ENCODE data around the gene FNDC1. TPM values are rescaled to one million over a fixed set of nuclear protein-coding genes. Genes with fewer than 3 reads are reported as not detected.

The FNDC1 gene
- total and polyA plus RNA-seq, 10 of the 15 experiments (the other 5 are each of a cell fraction or from before 2014, with no cell fraction given), result not detected

DNA sequence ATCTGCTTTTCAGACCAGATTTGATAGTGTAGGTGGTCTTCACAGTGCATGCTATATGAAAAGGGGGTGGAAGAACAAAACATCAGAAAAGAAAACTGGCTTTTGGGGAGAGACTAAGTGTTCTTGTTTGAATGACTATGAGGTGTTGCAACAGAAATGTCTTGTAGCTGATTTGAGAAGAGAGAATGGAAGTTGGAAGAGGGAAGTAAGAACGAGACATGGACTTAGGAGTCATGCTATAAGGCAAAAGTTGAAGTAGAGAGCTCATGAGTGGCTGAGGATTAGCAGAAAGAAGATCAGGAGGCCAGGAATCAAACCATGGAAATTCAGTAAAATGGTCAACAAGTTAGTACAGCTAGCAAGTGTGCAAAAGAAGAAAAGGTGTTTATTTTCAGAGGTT, 32.1 kb downstream of the FNDC1 start:
- ChIA-PET RAD21 (ENCODE audit: unreplicated experiment) (no interaction called here), SMC1A (ENCODE audit: uncharacterized antibody, unreplicated experiment) (no interaction called here), POLR2A (no interaction called here), CTCF (interaction anchor here (1.0 kb wide), 1 partner anchor 453 kb away, joined by 3 read pairs; no protein-coding TSS in a partner anchor)
- no peak for TF ChIP-seq HCFC1 (IDR thresholded peaks at IDR 0.05; ENCODE audit: low read length)
- TF ChIP-seq RELA (IDR thresholded peaks at IDR 0.05; ENCODE audit: borderline replicate concordance, partially characterized antibody), result no peak
- no peak for TF ChIP-seq FOXM1 (IDR thresholded peaks at IDR 0.05; ENCODE audit: low read depth, low read length)
- no peak for TF ChIP-seq ATF7 (IDR thresholded peaks at IDR 0.05; ENCODE audit: low read depth)
- no peak for DNase-seq (ENCODE audit: low read depth, low spot score)
- H3K9ac ChIP-seq (ENCODE audit: control insufficient read depth, insufficient read depth, low read length), result no peak overlapping the region
- peaks cover 2 to 3% of the 10 kb centered on the region in 2 experiments; a peak in 2 of 4 replicates for H3K27me3 ChIP-seq (replicated peaks in 1 of 2; ENCODE audit: control insufficient read depth in 2 of 2, insufficient read depth in 2 of 2, low read length in 1 of 2)
- no peak overlapping the region for H3K4me3 ChIP-seq
- no peaks in the 10 kb centered on the region for H3K4me1 ChIP-seq (ENCODE audit: control insufficient read depth, insufficient read depth, low read length)
- H3K79me2 ChIP-seq (ENCODE audit: control insufficient read depth, insufficient read depth, low read length), result no peaks in the 10 kb centered on the region
- FAIRE-seq, result no peak
- intact Hi-C loops (cut with micrococcal nuclease; ENCODE audit: unreplicated experiment), result no loop called here
- H3K9me3 ChIP-seq (replicated peaks; ENCODE audit: control insufficient read depth, insufficient read depth, low read length), result no peaks in the 10 kb centered on the region
- no peak for ATAC-seq
- in situ Hi-C loops (cut with MboI), result no loop called here
- BruUV-seq (replicated peaks), result no TSS peak
- H4K20me1 ChIP-seq (ENCODE audit: control insufficient read depth, insufficient read depth), result no peaks in the 10 kb centered on the region
- no peak overlapping the region for H3K4me2 ChIP-seq (ENCODE audit: control insufficient read depth, insufficient read depth)
- no peaks in the 10 kb centered on the region for H3K36me3 ChIP-seq (ENCODE audit: control insufficient read depth in 2 of 2, insufficient read depth in 2 of 2, low read length in 1 of 2)
- WGBS (ENCODE audit: insufficient coverage, insufficient replicate concordance, low lambda C conversion rate, missing lambda C conversion rate), result 5% methylated on average over 1 of the region's 1 CpG
- H3K27ac ChIP-seq (ENCODE audit: control insufficient read depth, insufficient read depth), result no peak overlapping the region
- no peak overlapping the region for H2AFZ ChIP-seq (ENCODE audit: control insufficient read depth, low read depth, low read length)

GRCh38 chr6:159203304-159204005, 34.3 kb downstream of the FNDC1 start:
- Histone ChIP-seq H3K27me3 (replicated peaks in 1 of 2; ENCODE audit: control insufficient read depth in 2 of 2, insufficient read depth in 2 of 2, low read length in 1 of 2) (peaks cover 2 to 3% of the 10 kb centered on the region in 2 experiments; a peak in 3 of 4 replicates), H3K4me3 (no peak overlapping the region), H3K79me2 (ENCODE audit: control insufficient read depth, insufficient read depth, low read length) (no peaks in the 10 kb centered on the region), H3K9ac (ENCODE audit: control insufficient read depth, insufficient read depth, low read length) (no peak overlapping the region), H4K20me1 (ENCODE audit: control insufficient read depth, insufficient read depth) (no peaks in the 10 kb centered on the region), H3K4me1 (ENCODE audit: control insufficient read depth, insufficient read depth, low read length) (no peaks in the 10 kb centered on the region), H3K9me3 (replicated peaks; ENCODE audit: control insufficient read depth, insufficient read depth, low read length) (no peaks in the 10 kb centered on the region), H3K27ac (ENCODE audit: control insufficient read depth, insufficient read depth) (no peak overlapping the region), H3K36me3 (ENCODE audit: control insufficient read depth in 2 of 2, insufficient read depth in 2 of 2, low read length in 1 of 2) (no peaks in the 10 kb centered on the region), H2AFZ (ENCODE audit: control insufficient read depth, low read depth, low read length) (no peak overlapping the region), H3K4me2 (ENCODE audit: control insufficient read depth, insufficient read depth) (no peak overlapping the region)
- WGBS (ENCODE audit: insufficient coverage, insufficient replicate concordance, low lambda C conversion rate, missing lambda C conversion rate), result 32% methylated on average over 9 of the region's 9 CpGs
- DNase-seq (ENCODE audit: low read depth, low spot score), result no peak
- ATAC-seq, result no peak
- ChIA-PET CTCF (interaction anchor here (1.3 kb wide), 1 partner anchor 49 kb away, joined by 5 read pairs; no protein-coding TSS in a partner anchor), SMC1A (ENCODE audit: uncharacterized antibody, unreplicated experiment) (no interaction called here), RAD21 (ENCODE audit: unreplicated experiment) (no interaction called here), POLR2A (no interaction called here)
- no peak for TF ChIP-seq NBN (IDR thresholded peaks at IDR 0.05)
- TF ChIP-seq NFYB (IDR thresholded peaks at IDR 0.05; ENCODE audit: insufficient read depth, low read depth, low read length), result no peak
- TF ChIP-seq, protein P1, sequence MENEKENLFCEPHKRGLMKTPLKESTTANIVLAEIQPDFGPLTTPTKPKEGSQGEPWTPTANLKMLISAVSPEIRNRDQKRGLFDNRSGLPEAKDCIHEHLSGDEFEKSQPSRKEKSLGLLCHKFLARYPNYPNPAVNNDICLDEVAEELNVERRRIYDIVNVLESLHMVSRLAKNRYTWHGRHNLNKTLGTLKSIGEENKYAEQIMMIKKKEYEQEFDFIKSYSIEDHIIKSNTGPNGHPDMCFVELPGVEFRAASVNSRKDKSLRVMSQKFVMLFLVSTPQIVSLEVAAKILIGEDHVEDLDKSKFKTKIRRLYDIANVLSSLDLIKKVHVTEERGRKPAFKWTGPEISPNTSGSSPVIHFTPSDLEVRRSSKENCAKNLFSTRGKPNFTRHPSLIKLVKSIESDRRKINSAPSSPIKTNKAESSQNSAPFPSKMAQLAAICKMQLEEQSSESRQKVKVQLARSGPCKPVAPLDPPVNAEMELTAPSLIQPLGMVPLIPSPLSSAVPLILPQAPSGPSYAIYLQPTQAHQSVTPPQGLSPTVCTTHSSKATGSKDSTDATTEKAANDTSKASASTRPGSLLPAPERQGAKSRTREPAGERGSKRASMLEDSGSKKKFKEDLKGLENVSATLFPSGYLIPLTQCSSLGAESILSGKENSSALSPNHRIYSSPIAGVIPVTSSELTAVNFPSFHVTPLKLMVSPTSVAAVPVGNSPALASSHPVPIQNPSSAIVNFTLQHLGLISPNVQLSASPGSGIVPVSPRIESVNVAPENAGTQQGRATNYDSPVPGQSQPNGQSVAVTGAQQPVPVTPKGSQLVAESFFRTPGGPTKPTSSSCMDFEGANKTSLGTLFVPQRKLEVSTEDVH (IDR thresholded peaks at IDR 0.05; ENCODE audit: low read depth, partially characterized antibody), result no peak
- no peak for TF ChIP-seq SREBF1 (IDR thresholded peaks at IDR 0.05; ENCODE audit: low read length)
- TF ChIP-seq, protein P2, sequence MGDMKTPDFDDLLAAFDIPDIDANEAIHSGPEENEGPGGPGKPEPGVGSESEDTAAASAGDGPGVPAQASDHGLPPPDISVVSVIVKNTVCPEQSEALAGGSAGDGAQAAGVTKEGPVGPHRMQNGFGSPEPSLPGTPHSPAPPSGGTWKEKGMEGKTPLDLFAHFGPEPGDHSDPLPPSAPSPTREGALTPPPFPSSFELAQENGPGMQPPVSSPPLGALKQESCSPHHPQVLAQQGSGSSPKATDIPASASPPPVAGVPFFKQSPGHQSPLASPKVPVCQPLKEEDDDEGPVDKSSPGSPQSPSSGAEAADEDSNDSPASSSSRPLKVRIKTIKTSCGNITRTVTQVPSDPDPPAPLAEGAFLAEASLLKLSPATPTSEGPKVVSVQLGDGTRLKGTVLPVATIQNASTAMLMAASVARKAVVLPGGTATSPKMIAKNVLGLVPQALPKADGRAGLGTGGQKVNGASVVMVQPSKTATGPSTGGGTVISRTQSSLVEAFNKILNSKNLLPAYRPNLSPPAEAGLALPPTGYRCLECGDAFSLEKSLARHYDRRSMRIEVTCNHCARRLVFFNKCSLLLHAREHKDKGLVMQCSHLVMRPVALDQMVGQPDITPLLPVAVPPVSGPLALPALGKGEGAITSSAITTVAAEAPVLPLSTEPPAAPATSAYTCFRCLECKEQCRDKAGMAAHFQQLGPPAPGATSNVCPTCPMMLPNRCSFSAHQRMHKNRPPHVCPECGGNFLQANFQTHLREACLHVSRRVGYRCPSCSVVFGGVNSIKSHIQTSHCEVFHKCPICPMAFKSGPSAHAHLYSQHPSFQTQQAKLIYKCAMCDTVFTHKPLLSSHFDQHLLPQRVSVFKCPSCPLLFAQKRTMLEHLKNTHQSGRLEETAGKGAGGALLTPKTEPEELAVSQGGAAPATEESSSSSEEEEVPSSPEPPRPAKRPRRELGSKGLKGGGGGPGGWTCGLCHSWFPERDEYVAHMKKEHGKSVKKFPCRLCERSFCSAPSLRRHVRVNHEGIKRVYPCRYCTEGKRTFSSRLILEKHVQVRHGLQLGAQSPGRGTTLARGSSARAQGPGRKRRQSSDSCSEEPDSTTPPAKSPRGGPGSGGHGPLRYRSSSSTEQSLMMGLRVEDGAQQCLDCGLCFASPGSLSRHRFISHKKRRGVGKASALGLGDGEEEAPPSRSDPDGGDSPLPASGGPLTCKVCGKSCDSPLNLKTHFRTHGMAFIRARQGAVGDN (IDR thresholded peaks at IDR 0.05), result no peak
- TF ChIP-seq CBX3 (IDR thresholded peaks at IDR 0.05; ENCODE audit: borderline replicate concordance, low read depth), result no peak
- intact Hi-C loops (cut with micrococcal nuclease; ENCODE audit: unreplicated experiment), result no loop called here
- no TSS peak for BruUV-seq (replicated peaks)
- no peak for FAIRE-seq
- in situ Hi-C loops (cut with MboI), result no loop called here
